A549 (cell line): Measurements from ENCODE around the gene PCCB. TPM values are rescaled to one million over a fixed set of nuclear protein-coding genes. Genes with fewer than 3 reads are reported as not detected.

Experiments
- ATAC-seq, 2 experiments: fragments of 200-7000 bp in 1 of 2; fragments of >200 bp in 1 of 2; cut with Nextera tagmentation in 1 of 2; cut with Tn5 transposase in 1 of 2; 3 replicates each; pipeline versions ENCODE4 v1.8.0 to v1.9.1; 2018 to 2020; ENCODE audit warnings: mild to moderate bottlenecking in 1 of 2, moderate library complexity in 1 of 2
- CTCF ChIA-PET: fragments of 300-600 bp; sonication (Branson Sonifier 250); formaldehyde crosslinking; extraction: SDS; loops from one replicate; lab custom pipeline; 2021; ENCODE audit warnings: antibody characterized with exemption, inconsistent platforms; lab: Yijun Ruan, JAX
- POLR2A ChIA-PET: fragments of 350-600 bp; formaldehyde crosslinking; extraction: SDS; loops from one replicate; lab custom pipeline; 2021; ENCODE audit warnings: antibody characterized with exemption, inconsistent platforms; lab: Yijun Ruan, JAX
- DNase-seq, 2 experiments: peaks; one replicate each; pipeline versions ENCODE4 v3.0.0 to v3.0.0-alpha.2; 2011 to 2016; ENCODE audit warnings: low read depth in 1 of 2, low spot score in 1 of 2
- FAIRE-seq: peaks from 2 replicates; lab custom pipeline; 2011; peaks lifted over from hg19 to GRCh38; lab: Jason Lieb, UNC
- H3K27ac ChIP-seq, 2 experiments: fragments of >200 bp; sonication (Bioruptor Twin); formaldehyde crosslinking; 3 replicates each; pipeline ENCODE4 v1.5.1; 2016 to 2017
- H3K4me1 ChIP-seq: fragments of >200 bp; sonication (Bioruptor Twin); formaldehyde crosslinking; 3 replicates; pipeline ENCODE4 v1.6.1; 2016
- H3K4me2 ChIP-seq: fragments of >200 bp; sonication (Bioruptor Twin); formaldehyde crosslinking; 3 replicates; pipeline ENCODE4 v1.6.1; 2016
- H3K4me3 ChIP-seq: fragments of >200 bp; sonication (Bioruptor Twin); formaldehyde crosslinking; 3 replicates; pipeline ENCODE4 v1.5.1; 2016
- H3K9me3 ChIP-seq: fragments of >200 bp; sonication (Bioruptor Twin); formaldehyde crosslinking; 3 replicates; pipeline ENCODE4 v1.6.1; 2016
- FOSB ChIP-seq: fragments of 250-450 bp; sonication (Bioruptor Pico); IDR thresholded peaks from 2 replicates; pipeline ENCODE4 v1.5.0; 2020; ENCODE audit warnings: mild to moderate bottlenecking, moderate library complexity
- FOXS1 ChIP-seq: fragments of 250-450 bp; sonication (Bioruptor Pico); IDR thresholded peaks from 2 replicates; pipeline ENCODE4 v1.5.0; 2020; ENCODE audit warnings: mild to moderate bottlenecking, moderate library complexity
- GATA3 ChIP-seq: IDR thresholded peaks from 2 replicates; pipeline ENCODE4 v1.6.1; 2012; ENCODE audit warnings: borderline replicate concordance
- HOXB5 ChIP-seq: fragments of 250-450 bp; sonication (Bioruptor Pico); IDR thresholded peaks from 2 replicates; pipeline ENCODE4 v1.5.0; 2020; ENCODE audit warnings: mild to moderate bottlenecking, moderate library complexity
- KDM1A ChIP-seq: fragments of 200-600 bp; sonication (generic); IDR thresholded peaks from 2 replicates; pipeline ENCODE4 v1.6.1; 2016; ENCODE audit warnings: low read depth, mild to moderate bottlenecking
- PHF8 ChIP-seq: fragments of 200-600 bp; sonication (generic); IDR thresholded peaks from 2 replicates; pipeline ENCODE4 v1.6.1; 2016; ENCODE audit warnings: low read depth, mild to moderate bottlenecking, antibody characterized with exemption, moderate library complexity, borderline replicate concordance
- RARB ChIP-seq: fragments of 250-450 bp; sonication (Bioruptor Pico); IDR thresholded peaks from 2 replicates; pipeline ENCODE4 v1.8.0; 2021; ENCODE audit warnings: mild to moderate bottlenecking, moderate library complexity
- RCOR1 ChIP-seq: fragments of 150-350 bp; IDR thresholded peaks from 2 replicates; pipeline ENCODE4 v1.6.1; 2014; ENCODE audit warnings: antibody characterized with exemption, low read length, low read depth
- TFCP2L1 ChIP-seq: fragments of 250-450 bp; sonication (Bioruptor Pico); IDR thresholded peaks from 2 replicates; pipeline ENCODE4 v1.5.0; 2021; ENCODE audit warnings: mild to moderate bottlenecking
- WGBS: methylation state at CpG from one replicate; pipeline ENCODE4 v1.1.6; 2017; ENCODE audit errors: missing lambda C conversion rate; 5-methylcytosine and 5-hydroxymethylcytosine counted together
- polyA plus RNA-seq, 4 experiments: library from polyadenylated mRNA; depleted of rRNA in 3 of 4; stranded (reverse); fragments of >200 nt; fragmentation: RNase III in 1 of 4; extraction: RNeasy Plus Mini Kit Qiagen cat#74134 plus additional on column Dnase treatment in 1 of 4; gene quantifications; 2 replicates in 3 of 4; 3 replicates in 1 of 4; pipeline ENCODE4 v1.2.3, GENCODE V29; 2011 to 2017
- TF ChIP-seq, protein P1 (sequence below): fragments of 250-450 bp; sonication (Bioruptor Pico); IDR thresholded peaks from 2 replicates; pipeline ENCODE4 v1.5.0; 2020; ENCODE audit warnings: low read depth, mild to moderate bottlenecking, moderate library complexity
- TF ChIP-seq, protein P2 (sequence below): fragments of 200-600 bp; sonication (generic); IDR thresholded peaks from 2 replicates; pipeline ENCODE4 v1.6.1; 2016; ENCODE audit warnings: antibody characterized with exemption, mild to moderate bottlenecking, moderate library complexity
- TF ChIP-seq, protein P3 (sequence below): IDR thresholded peaks from 2 replicates; pipeline ENCODE4 v1.6.1; 2012

Gene PCCB
- polyA plus RNA-seq, 2 of the 4 experiments (the other 2 are of a cell fraction) = 31.7 to 65.5 TPM

DNA sequence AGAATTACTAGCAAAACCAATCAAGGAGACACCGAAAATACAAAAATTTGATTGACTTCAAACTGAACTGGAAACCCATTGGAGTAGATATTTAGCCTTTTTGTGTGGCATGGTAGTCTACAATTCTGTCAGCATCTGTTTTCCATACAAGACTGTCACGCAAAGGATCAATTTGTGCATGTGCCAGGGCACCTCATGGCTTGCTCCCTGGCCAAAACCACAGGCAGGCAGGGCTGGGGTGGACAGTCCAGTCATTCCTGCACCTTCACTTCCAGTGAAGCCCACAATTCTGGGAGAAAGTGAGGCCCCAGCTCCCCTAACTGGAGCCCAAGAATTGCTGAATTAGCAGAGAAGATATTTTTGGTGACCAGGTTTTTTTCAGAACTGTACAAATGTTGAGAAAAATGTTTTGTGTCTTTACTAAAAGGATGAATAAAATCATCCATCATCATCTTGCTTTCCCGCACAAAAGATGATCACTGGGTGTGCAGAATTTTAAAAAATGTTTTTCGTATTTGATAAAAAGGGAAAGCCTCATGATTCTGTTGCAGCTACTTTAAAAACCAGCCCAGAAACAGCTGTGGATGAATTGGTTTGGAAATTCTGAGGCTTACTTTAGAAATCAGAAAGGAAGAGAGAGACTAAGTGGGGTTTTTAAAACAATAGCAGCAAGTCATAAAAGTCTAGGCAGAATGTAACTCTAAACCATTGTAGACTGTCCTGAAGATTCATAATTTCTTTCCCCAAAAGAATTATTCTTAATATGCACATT lies 86.4 kb downstream of the PCCB start:
- FAIRE-seq = no peak
- Histone ChIP-seq H3K9me3 (no peaks in the 10 kb centered on the region), H3K27ac (no peak overlapping the region), H3K4me2 (no peak overlapping the region), H3K4me3 (no peak overlapping the region), H3K4me1 (peaks cover 13% of the 10 kb centered on the region; the same call in 1 of the 3 replicates)
- ChIA-PET CTCF (interaction anchor here (1.2 to 1.8 kb wide), 3 partner anchors 13 to 416 kb away, joined by 3 to 7 read pairs (median 3); partner anchors contain the start of gene STAG1), POLR2A (no interaction called here)
- WGBS = 91% methylated on average over 4 of the region's 4 CpGs
- ATAC-seq = no peak
- TF ChIP-seq FOSB (CRISPR knock-in tag) = no peak
- TF ChIP-seq, protein P1, sequence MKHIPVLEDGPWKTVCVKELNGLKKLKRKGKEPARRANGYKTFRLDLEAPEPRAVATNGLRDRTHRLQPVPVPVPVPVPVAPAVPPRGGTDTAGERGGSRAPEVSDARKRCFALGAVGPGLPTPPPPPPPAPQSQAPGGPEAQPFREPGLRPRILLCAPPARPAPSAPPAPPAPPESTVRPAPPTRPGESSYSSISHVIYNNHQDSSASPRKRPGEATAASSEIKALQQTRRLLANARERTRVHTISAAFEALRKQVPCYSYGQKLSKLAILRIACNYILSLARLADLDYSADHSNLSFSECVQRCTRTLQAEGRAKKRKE (CRISPR knock-in tag) = no peak
- TF ChIP-seq, protein P2, sequence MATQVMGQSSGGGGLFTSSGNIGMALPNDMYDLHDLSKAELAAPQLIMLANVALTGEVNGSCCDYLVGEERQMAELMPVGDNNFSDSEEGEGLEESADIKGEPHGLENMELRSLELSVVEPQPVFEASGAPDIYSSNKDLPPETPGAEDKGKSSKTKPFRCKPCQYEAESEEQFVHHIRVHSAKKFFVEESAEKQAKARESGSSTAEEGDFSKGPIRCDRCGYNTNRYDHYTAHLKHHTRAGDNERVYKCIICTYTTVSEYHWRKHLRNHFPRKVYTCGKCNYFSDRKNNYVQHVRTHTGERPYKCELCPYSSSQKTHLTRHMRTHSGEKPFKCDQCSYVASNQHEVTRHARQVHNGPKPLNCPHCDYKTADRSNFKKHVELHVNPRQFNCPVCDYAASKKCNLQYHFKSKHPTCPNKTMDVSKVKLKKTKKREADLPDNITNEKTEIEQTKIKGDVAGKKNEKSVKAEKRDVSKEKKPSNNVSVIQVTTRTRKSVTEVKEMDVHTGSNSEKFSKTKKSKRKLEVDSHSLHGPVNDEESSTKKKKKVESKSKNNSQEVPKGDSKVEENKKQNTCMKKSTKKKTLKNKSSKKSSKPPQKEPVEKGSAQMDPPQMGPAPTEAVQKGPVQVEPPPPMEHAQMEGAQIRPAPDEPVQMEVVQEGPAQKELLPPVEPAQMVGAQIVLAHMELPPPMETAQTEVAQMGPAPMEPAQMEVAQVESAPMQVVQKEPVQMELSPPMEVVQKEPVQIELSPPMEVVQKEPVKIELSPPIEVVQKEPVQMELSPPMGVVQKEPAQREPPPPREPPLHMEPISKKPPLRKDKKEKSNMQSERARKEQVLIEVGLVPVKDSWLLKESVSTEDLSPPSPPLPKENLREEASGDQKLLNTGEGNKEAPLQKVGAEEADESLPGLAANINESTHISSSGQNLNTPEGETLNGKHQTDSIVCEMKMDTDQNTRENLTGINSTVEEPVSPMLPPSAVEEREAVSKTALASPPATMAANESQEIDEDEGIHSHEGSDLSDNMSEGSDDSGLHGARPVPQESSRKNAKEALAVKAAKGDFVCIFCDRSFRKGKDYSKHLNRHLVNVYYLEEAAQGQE = no peak
- TF ChIP-seq RARB = no peak
- DNase-seq = no peak

DNA sequence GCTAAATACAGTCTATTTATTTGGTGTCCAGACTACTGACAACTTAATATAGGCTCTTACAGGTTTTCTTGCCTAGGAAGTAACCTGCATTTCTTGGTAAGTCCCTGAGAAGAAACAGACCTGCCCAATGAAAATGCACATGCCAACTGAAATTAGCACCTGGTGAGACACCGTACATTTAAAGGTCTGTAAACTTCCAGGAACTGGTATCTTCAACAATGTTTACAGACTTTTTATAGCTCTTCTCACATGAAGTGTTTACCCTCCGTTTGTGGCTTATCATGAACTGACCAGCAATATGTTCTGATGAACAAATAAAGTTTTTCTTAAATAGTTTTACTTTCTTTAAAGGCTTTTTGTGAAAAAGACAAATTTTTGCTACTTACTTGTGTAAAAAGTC lies 93.3 kb downstream of the PCCB start:
- ChIA-PET CTCF (interaction anchor here (0.8 to 1.3 kb wide), 3 partner anchors 9 to 1628 kb away, joined by 3 to 4 read pairs (median 4); partner anchors contain the start of gene STAG1), POLR2A (no interaction called here)
- ATAC-seq (peak; percentile 39; a peak in 3 of 6 replicates), DNase-seq (peak in 1 of 2 experiments; percentile 18), FAIRE-seq (no peak)
- no peak overlapping the region for H3K4me3 ChIP-seq
- WGBS = 42% methylated on average over 2 of the region's 2 CpGs
- peaks cover 16% of the 10 kb centered on the region; the same call in 2 of the 3 replicates for H3K4me1 ChIP-seq
- TF ChIP-seq KDM1A = no peak
- no peak for TF ChIP-seq PHF8
- TF ChIP-seq FOXS1 (CRISPR knock-in tag) = no peak
- TF ChIP-seq RCOR1 = no peak
- no peak for TF ChIP-seq HOXB5 (CRISPR knock-in tag)
- H3K27ac ChIP-seq = no peak overlapping the region
- H3K4me2 ChIP-seq = peak overlapping the region; percentile 37
- no peaks in the 10 kb centered on the region for H3K9me3 ChIP-seq

DNA sequence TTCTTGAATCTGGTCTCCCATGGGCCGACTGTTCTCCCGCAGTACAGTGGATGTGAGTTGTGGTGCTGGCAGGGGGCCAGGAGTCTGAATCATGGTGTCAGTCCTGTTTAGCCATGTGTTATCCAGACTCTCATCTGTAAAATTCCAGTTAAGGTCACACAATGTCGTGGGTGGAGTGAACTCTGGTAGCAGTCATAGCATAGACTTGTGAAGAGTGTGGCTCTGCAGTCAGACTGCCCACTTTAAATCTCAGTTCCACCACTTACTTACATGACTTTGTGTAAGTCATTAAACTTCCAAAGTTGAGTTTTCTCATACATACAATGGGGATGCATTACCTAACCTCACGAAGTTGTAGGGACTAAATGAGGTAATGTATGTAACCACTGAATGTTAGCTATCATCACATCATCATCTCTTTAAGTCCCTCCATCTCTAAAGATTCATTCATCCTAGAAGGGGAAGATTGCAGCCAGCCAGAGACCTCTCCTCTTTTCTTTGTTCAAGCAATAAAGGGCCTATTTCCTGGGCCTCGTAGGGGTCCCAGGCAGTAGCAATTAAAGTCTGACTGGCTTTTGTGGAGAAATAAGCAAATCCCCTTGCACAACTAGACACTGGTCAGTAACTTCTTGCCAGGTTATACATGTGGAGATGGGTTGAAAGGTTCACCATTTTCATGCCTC lies 93.9 kb downstream of the PCCB start:
- peak overlapping the region in 1 of 2 experiments; percentile 30; a peak in 1 of 6 replicates for H3K27ac ChIP-seq
- TF ChIP-seq GATA3 = peak; percentile 43; the same call in 1 of the 2 replicates
- TF ChIP-seq, protein P3, sequence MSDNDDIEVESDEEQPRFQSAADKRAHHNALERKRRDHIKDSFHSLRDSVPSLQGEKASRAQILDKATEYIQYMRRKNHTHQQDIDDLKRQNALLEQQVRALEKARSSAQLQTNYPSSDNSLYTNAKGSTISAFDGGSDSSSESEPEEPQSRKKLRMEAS = 0 out of 2 replicates have a peak, but pooled peaks have one; percentile 21
- no peak for TF ChIP-seq TFCP2L1 (CRISPR knock-in tag)
- no peaks in the 10 kb centered on the region for H3K9me3 ChIP-seq
- ChIA-PET CTCF (interaction anchor here (1.2 to 1.3 kb wide), 2 partner anchors 408 to 1627 kb away, joined by 4 read pairs; partner anchors contain the start of gene STAG1), POLR2A (no interaction called here)
- peak overlapping the region; percentile 37 for H3K4me2 ChIP-seq
- DNase-seq (peak; percentile 31 to 67), ATAC-seq (peak; percentile 88 to 89), FAIRE-seq (no peak)
- H3K4me3 ChIP-seq = no peak overlapping the region
- 42% methylated on average over 5 of the region's 5 CpGs for WGBS
- peaks cover 16% of the 10 kb centered on the region; the same call in 2 of the 3 replicates for H3K4me1 ChIP-seq
